ENCODE measurements around the gene TTC24.

- TF ChIP-seq, protein P1, sequence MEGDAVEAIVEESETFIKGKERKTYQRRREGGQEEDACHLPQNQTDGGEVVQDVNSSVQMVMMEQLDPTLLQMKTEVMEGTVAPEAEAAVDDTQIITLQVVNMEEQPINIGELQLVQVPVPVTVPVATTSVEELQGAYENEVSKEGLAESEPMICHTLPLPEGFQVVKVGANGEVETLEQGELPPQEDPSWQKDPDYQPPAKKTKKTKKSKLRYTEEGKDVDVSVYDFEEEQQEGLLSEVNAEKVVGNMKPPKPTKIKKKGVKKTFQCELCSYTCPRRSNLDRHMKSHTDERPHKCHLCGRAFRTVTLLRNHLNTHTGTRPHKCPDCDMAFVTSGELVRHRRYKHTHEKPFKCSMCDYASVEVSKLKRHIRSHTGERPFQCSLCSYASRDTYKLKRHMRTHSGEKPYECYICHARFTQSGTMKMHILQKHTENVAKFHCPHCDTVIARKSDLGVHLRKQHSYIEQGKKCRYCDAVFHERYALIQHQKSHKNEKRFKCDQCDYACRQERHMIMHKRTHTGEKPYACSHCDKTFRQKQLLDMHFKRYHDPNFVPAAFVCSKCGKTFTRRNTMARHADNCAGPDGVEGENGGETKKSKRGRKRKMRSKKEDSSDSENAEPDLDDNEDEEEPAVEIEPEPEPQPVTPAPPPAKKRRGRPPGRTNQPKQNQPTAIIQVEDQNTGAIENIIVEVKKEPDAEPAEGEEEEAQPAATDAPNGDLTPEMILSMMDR (IDR thresholded peaks at IDR 0.05; ENCODE audit: low read depth, low read length, poor library complexity, severe bottlenecking) = no peak
- TF ChIP-seq EZH2phosphoT487 (IDR thresholded peaks at IDR 0.05; ENCODE audit: borderline replicate concordance, low read length) = no peak
These were observed 32.1 kb upstream of the TTC24 start for GRCh38 chr1:156547434-156547833.

All from DOHH2 (cell line).